Measurements from ENCODE around the gene EFTUD2.
"Not testable (repeated sequence)": the region's sequence is repeated elsewhere in the genome, so short reads cannot be mapped to it uniquely, and the experiment has no call there.

Gene EFTUD2

DNA sequence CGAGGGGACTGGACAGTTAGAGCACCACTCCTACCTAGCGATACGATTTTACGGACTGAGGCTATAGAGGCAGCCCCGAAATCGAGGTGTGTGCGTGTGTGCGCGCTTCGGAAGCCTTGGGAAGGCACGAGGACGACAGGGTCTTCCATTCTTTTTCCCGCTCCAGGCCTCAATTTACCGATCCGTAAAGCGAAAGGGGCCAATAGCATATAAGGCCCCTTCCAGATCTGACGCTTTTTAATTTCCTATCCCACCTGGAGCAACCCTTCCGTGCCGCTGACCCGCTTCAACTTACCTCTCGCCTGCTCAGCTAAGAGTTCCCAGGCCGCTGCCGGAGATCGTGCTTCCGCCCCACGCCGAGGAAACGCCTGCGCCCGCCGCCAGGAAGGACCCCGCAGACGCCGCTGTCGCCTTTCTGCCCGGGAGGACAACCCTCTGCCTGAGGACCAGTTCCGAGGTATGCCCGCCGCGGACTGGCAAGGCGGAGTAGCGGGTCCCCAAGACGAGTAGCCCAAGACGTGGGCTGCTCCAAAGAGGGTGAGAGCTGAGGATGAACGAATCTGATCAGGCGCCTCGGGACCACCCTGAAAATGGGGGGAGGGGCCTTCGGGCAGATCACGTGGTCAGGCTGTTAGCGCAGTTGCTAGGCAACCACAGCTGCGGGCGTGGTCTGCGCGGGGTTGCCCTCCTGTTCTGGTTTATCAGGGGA, at the start of gene EFTUD2:
TSS of gene EFTUD2 (minus strand) at position 372 of the 709 bp plus-strand sequence. CDS start 4,924 bp downstream, outside the sequence.
- DNase-seq, result peak; percentile 96 to 99
- peak; percentile 90 for TF ChIP-seq POLR2A (IDR thresholded peaks at IDR 0.05; ENCODE audit: low read length)
- TF ChIP-seq GATA1 (IDR thresholded peaks at IDR 0.05; ENCODE audit: low read depth, low read length), result no peak

DNA sequence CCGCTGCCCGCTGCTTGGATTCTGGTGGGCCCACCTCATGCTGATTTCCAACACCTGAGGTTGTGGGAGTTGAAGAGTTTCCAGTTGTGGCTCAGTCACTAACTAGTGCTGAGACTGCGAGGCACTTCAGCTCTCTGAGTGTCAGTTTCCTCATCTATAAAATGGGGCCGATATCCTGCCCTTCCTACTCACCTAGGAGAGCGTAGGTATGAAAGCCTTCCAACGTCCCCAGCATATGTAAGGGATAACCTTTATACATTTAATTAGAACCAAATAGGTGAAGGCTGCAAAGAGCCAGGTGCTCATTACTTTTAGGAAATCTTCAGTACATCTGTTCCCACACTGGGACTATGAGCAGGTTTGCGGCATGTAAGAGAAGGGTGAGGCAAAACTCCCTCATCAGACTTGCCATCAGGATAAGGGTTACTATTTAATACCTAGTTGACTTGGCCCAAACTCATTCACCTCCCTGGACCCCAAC, 49.1 kb upstream of the EFTUD2 start:
- TF ChIP-seq GATA1 (IDR thresholded peaks at IDR 0.05; ENCODE audit: low read depth, low read length) (no peak), POLR2A (IDR thresholded peaks at IDR 0.05; ENCODE audit: low read length) (no peak)
- DNase-seq, result no peak

DNA sequence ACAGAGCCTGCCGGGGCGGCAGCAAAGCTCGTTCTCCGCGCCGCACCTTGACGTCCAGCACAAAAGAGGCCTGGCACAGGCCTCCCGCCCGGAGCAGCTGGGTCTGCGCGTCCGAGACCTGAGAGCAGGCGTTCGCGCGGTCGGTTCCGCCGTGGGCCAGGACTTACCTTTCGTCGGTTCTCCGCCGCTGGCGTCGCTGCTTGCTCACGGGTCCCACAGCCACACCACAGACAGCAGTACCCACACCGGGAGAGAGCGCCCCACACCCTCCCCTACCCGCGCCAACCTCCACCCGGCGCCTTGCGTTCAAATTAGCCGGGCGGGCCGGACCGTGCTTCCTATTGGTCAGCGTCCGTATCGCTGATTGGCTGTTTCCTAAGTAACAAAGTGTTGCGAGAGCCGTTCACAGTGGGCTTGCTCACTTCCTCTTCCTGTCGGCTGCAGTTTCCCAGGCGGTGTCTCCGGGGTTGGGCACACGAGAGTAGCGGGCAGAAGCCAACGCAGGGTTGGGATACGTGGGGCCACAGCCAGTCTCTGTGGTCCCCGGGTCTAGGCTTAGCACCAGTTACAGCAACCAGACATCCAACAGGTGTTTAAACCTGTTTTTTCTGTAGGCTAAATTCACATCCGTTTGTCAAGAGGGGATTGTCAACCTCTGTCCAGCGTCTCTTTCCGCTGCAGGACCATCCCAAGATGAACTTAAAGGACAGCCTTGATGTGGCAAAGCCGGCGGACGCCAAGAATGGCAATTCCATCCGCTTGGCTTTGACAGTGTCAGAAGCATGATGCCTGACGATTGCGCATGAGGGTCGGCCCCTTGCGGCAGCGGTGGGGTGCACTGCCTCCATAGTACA, 48.4 kb upstream of the EFTUD2 start, which contains the start of gene KIF18B:
TSS of gene KIF18B (minus strand) at position 313 of the 854 bp plus-strand sequence. CDS start 11,429 bp downstream, outside the sequence.
- DNase-seq, result peak; percentile 97
- no peak for TF ChIP-seq GATA1 (IDR thresholded peaks at IDR 0.05; ENCODE audit: low read depth, low read length)
- peak; percentile 99 for TF ChIP-seq POLR2A (IDR thresholded peaks at IDR 0.05; ENCODE audit: low read length)

DNA sequence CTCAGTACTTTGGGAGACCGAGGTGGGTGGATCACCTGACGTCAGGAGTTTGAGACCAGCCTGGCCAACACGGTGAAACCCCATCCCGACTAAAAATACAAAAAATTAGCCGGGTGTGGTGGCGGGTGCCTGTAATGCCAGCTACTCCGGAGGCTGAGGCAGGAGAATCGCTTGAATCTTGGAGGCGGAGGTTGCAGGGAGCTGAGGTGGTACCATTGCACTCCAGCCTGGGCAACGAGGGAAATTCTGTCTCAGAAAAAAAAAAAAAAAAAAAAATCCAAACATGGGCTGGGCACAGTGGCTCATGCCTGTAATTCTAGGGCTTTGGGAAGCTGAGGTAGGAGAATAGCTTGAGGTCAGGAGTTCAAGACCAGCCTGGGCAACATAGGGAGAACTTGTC, 46.4 kb upstream of the EFTUD2 start:
- DNase-seq, result not testable (repeated sequence)

DNA sequence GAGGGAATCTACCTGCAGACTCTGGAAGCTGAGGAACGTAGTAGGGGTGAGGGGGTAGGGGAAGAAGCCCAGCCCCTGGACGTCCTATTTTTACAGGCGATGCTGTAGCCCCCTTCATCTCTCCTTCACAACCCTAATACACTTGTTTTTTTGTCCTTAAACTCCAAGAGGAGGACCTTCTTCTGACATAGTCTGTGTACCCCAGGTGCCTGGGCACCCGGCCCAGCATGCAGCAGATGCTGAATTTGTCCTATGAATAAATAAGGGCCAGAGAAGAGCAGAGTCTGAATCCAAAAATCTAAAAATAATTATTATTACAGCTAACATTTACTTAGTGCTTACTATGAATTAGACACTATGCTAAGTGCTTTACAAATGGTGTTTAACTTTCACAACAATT, 43.2 kb upstream of the EFTUD2 start:
- TF ChIP-seq GATA1 (IDR thresholded peaks at IDR 0.05; ENCODE audit: low read depth, low read length), result no peak
- no peak for TF ChIP-seq POLR2A (IDR thresholded peaks at IDR 0.05; ENCODE audit: low read length)
- no peak for DNase-seq

DNA sequence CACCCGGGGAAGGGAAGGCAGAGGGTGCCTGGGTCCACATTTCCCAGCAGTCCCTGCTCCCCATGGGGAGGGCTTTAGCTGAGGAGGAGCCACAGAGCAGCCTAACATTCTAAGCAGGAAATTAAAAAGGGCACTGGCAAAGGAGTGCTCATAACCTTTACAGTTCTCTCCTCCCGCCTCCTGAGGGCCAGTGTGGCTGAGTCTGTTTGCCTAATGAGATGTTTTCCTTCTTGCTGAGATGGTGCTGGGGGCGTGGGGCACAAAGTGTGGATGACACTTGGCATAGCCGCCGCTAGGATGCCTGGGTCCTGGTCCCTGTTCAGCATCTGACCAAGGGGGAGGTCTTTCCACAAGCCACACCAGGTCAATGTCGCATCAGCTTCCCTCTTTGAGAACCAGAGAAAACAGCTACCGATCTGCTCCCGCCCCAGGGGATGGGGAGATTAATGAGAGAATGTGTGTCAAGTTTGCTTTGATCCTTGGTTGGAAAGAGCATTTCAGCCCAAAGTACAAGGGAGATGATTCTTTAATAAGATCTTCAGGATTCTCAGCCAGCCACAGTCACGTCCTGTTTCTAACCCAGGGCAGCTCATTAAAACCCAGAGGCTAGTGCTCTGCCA, 42.6 kb upstream of the EFTUD2 start:
- TF ChIP-seq GATA1 (IDR thresholded peaks at IDR 0.05; ENCODE audit: low read depth, low read length) (no peak), POLR2A (IDR thresholded peaks at IDR 0.05; ENCODE audit: low read length) (no peak)
- DNase-seq, result no peak

DNA sequence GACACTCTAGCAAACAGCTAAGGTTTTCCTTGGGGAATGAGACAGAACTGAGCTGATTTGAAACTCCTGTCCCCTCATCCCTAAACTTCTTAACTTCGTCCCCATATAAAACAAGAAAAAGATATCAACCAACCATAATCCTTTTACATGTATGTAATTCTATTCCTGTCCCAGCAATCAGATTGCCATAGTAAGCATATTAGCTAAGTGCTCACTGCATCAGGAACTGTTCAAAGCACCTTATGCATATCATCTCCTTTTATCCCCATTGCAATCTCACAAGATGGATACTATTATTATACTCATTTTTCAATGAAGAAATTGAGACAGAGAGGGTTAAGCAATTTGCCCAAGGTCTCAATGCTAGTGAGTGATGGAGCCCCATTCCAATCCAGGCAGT, 41.5 kb upstream of the EFTUD2 start:
- DNase-seq, result no peak
- TF ChIP-seq POLR2A (IDR thresholded peaks at IDR 0.05; ENCODE audit: low read length) (no peak), GATA1 (IDR thresholded peaks at IDR 0.05; ENCODE audit: low read depth, low read length) (no peak)

DNA sequence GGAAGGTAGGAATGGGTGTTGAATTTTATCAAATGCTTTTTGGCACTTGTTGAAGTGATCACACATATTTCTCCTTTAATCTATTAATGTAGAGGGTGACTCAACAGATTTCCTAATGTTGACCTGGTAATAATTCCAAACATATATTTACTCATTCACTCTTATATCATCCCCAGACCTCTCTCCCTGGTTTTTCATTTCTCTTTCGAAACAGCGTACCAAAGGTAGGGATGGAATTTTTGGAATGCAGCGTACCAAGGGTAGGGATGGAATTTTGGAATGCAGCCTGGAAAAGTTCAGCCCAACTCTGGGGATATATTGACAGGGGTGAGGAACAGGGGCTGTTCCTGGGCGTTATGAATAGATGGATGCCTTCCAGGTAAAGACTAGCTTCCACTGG, 41.1 kb upstream of the EFTUD2 start:
- DNase-seq, result no peak
- TF ChIP-seq POLR2A (IDR thresholded peaks at IDR 0.05; ENCODE audit: low read length), result no peak
- no peak for TF ChIP-seq GATA1 (IDR thresholded peaks at IDR 0.05; ENCODE audit: low read depth, low read length)

DNA sequence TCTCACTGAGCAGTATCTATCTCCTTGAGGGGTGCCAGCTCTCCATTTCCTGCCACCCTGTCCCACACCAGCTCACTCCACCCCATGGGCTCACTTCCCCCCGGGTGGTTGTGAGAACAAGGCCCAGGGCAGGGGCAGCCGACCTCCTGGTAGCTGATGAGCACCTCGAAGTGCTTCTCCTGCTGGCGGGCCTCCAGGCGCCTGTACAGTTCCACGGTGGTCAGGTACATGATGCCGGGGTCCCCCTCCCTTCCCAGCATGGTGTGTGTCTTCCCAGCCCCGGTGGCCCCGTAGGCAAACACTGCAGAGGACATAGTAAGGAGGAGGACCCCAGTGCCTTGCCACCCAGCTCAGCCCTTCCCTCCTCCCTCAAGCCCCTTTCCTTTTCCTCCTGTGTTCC, 35.9 kb upstream of the EFTUD2 start:
- TF ChIP-seq POLR2A (IDR thresholded peaks at IDR 0.05; ENCODE audit: low read length) (no peak), GATA1 (IDR thresholded peaks at IDR 0.05; ENCODE audit: low read depth, low read length) (no peak)
- no peak for DNase-seq

DNA sequence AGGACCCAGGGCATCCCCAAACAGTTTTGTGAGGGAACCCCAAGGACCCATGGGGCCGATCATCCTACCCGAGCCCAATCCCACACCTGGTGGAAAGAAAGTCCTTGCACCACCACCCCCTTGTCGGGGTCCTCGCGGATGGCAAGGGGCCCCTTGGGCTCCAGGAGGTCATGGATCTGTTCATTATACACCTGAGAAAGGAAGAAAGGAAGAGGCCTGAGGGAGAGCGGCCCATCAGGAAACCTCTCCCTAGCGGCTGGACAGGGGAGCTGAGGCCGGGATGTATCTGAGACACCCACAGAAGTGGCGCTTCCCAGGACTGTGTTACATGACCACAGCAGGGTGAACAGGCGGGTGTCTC, 35.5 kb upstream of the EFTUD2 start:
- TF ChIP-seq GATA1 (IDR thresholded peaks at IDR 0.05; ENCODE audit: low read depth, low read length), result no peak
- no peak for TF ChIP-seq POLR2A (IDR thresholded peaks at IDR 0.05; ENCODE audit: low read length)

DNA sequence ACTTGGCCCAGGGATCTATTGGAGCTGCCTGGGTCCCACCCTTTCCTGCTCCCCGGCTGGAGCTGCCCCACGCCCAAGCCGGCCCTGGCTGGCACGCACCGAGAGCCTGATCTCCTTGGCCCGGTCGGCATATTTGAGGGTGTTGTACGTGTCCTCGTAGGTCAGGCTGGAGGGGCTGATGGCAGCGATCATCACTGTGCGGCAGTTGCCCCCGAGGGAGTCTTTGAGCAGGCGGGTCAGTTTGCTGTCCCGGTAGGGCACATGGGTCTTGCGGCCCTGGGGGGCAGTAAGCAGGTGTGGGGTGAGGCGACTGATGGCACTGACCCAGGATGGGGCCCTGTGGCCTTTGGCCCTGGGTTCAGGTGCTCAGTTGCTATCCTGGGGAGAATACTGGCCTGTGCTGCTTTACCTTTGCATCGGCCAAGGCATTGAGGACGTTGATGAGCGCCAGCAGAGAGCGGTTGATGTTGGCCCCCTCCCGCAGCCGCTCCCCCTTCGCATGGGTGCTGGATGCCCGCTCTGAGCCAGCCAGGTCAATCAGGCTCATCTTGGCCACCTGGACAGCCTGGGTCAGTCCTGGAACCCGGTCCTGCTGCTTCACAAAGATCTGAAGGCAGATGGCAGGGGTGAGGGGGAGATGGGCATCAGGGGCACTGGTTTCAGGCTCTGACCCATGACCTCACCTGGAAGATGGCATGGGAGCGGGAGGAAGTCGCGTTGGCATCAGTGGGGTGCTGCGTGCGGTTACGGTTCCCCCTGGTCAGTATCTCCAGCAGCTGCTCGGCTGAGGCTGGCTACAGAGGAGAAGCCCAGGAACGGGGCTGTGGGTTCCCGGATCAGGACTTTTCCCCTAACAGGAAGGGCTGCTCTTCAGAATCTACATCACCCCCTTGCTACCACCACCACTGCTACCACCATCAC, 34.8 kb upstream of the EFTUD2 start:
- no peak for TF ChIP-seq POLR2A (IDR thresholded peaks at IDR 0.05; ENCODE audit: low read length)
- no peak for TF ChIP-seq GATA1 (IDR thresholded peaks at IDR 0.05; ENCODE audit: low read depth, low read length)
- DNase-seq, result no peak

More for the DNA sequence above, 35.5 kb upstream of the EFTUD2 start:
- DNase-seq, result no peak

DNA sequence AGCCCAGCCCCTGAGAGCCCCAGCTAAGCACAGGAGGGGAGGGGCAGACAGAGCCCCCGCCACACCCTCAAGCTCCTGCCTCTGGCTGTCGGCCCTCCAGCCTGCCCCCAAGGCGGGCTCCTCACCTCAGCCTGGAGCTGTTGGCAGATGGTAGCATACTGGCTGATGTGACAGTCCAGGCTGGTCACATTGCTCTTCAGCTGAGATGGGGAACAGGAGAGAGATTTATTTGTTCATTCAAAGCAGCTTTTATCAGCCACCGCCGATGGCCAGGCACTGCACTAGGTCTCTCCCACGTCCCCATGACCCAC, 33.5 kb upstream of the EFTUD2 start:
- no peak for DNase-seq
- TF ChIP-seq GATA1 (IDR thresholded peaks at IDR 0.05; ENCODE audit: low read depth, low read length), result no peak
- no peak for TF ChIP-seq POLR2A (IDR thresholded peaks at IDR 0.05; ENCODE audit: low read length)

DNA sequence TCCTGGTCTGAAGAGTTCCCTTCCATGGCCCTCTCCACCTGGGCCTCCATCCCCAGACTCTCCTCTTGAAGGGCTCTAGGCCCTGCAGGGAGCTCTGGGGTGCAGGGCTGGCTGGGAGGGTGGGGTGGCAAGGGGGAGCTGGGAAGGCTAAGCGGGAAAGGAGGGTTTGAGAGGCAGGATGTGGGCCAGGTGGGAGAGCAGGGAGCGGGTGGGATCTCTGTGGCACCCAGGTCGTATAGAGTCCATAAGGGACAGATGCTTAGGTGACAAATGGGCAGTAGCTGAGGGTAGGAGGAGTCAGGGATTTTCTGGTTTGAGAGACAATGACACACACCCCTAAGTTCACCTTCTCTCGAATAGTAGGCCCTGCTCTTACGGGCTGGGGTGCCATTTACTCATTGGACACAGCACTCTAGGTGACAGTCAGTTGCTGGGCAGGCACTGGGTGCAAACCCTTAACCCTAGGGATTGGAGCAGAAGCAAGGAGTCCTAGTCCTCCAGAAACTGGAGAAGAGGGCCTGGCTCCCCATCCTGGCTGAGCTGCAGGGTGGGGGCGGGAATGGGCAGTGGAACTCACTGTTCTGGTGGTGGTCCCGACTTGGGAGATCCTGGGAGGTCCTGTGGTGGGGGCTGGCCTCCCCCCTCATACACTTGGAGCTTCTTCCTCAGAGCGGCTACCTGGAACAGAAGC, 33.0 kb upstream of the EFTUD2 start:
- TF ChIP-seq POLR2A (IDR thresholded peaks at IDR 0.05; ENCODE audit: low read length) (no peak), GATA1 (IDR thresholded peaks at IDR 0.05; ENCODE audit: low read depth, low read length) (no peak)
- DNase-seq, result no peak
